CD4-positive, alpha-beta T cell treated with Interleukin-6 for 4 hours (primary cell): ENCODE measurements around the gene DPEP1.
"Not testable (repeated sequence)": the region's sequence is repeated elsewhere in the genome, so short reads cannot be mapped to it uniquely, and the experiment has no call there.

Source experiments
- DNase-seq: peaks from one replicate; pipeline ENCODE4 v3.0.0-alpha.2; 2020; ENCODE audit warnings: mixed read lengths

DPEP1 gene

GRCh38 chr16:89613231-89613953 lies at the start of gene DPEP1:
TSS of gene DPEP1 (plus strand) at chr16:89613642. CDS start at chr16:89630411, 16,769 bp downstream.
- no peak for DNase-seq

- peak; percentile 12 for DNase-seq
Observed at GRCh38 chr16:89564476-89565255, 48.8 kb upstream of the DPEP1 start.

GRCh38 chr16:89565256-89565505 lies 48.3 kb upstream of the DPEP1 start:
- no peak for DNase-seq

GRCh38 chr16:89565506-89566372 lies 47.7 kb upstream of the DPEP1 start:
- DNase-seq: peak; percentile 59

GRCh38 chr16:89567656-89568594 lies 45.5 kb upstream of the DPEP1 start:
- no peak for DNase-seq

GRCh38 chr16:89569506-89570341 lies 43.7 kb upstream of the DPEP1 start:
- no peak for DNase-seq

GRCh38 chr16:89570342-89570923 lies 43.0 kb upstream of the DPEP1 start:
- no peak for DNase-seq

GRCh38 chr16:89570983-89571598 lies 42.4 kb upstream of the DPEP1 start:
- not testable (repeated sequence) for DNase-seq

GRCh38 chr16:89571636-89572035 lies 41.8 kb upstream of the DPEP1 start:
- no peak for DNase-seq

- DNase-seq: no peak
Observed at GRCh38 chr16:89572073-89572484, 41.4 kb upstream of the DPEP1 start.

- no peak for DNase-seq
Observed at GRCh38 chr16:89572485-89573205, 40.8 kb upstream of the DPEP1 start.

GRCh38 chr16:89573826-89574680 lies 39.4 kb upstream of the DPEP1 start:
- DNase-seq: no peak

- peak; percentile 64 for DNase-seq
Observed at GRCh38 chr16:89574681-89575246, 38.7 kb upstream of the DPEP1 start.

GRCh38 chr16:89575247-89576152 lies 37.9 kb upstream of the DPEP1 start, which contains the start of gene CPNE7:
TSS of gene CPNE7 (plus strand) at chr16:89575758. CDS start at chr16:89575898, 140 bp downstream.
- peak; percentile 17 for DNase-seq

GRCh38 chr16:89576153-89577054 lies 37.0 kb upstream of the DPEP1 start:
- DNase-seq: no peak
